GM23338 (cell line): ENCODE measurements around the gene GRAMD1A. TPM values are rescaled to one million over a fixed set of nuclear protein-coding genes. Genes with fewer than 3 reads are reported as not detected.

Source experiments
- ATAC-seq: fragments of 200-7000 bp; cut with Tn5 transposase; 3 replicates; pipeline ENCODE4 v1.9.1; 2020
- DNase-seq: peaks from one replicate; pipeline ENCODE4 v3.0.0-alpha.2; 2015; ENCODE audit warnings: low spot score
- H2AFZ ChIP-seq: fragments of 200-600 bp; sonication (generic); 2 replicates; pipeline ENCODE4 v1.8.0; 2016; ENCODE audit warnings: antibody characterized with exemption, mild to moderate bottlenecking, moderate library complexity
- H3F3A ChIP-seq: fragments of 200-600 bp; sonication (generic); replicated peaks from 2 replicates; pipeline ENCODE4 v1.8.0; 2017; ENCODE audit warnings: antibody characterized with exemption, mixed run types, low read depth
- H3K27ac ChIP-seq: fragments of 200-600 bp; sonication (generic); 2 replicates; pipeline ENCODE4 v1.6.1; 2016; ENCODE audit warnings: low read depth
- H3K27me3 ChIP-seq: fragments of 200-600 bp; sonication (generic); 2 replicates; pipeline ENCODE4 v1.8.0; 2016; ENCODE audit warnings: mild to moderate bottlenecking, mixed run types, moderate library complexity; ENCODE audit not compliant: insufficient read depth
- H3K36me3 ChIP-seq: fragments of 200-600 bp; sonication (generic); 2 replicates; pipeline ENCODE4 v1.8.0; 2016; ENCODE audit warnings: mild to moderate bottlenecking; ENCODE audit not compliant: insufficient read depth
- H3K4me1 ChIP-seq: fragments of 200-600 bp; sonication (generic); 2 replicates; pipeline ENCODE4 v1.8.0; 2016; ENCODE audit warnings: mild to moderate bottlenecking, moderate library complexity; ENCODE audit not compliant: insufficient read depth
- H3K4me2 ChIP-seq: fragments of 200-600 bp; sonication (generic); 2 replicates; pipeline ENCODE4 v1.7.1; 2017; ENCODE audit warnings: mixed run types
- H3K4me3 ChIP-seq: fragments of 200-600 bp; sonication (generic); 2 replicates; pipeline ENCODE4 v1.6.1; 2016; ENCODE audit warnings: mixed run types
- H3K79me2 ChIP-seq: fragments of 200-600 bp; sonication (generic); replicated peaks from 2 replicates; pipeline ENCODE4 v1.8.0; 2017; ENCODE audit warnings: mild to moderate bottlenecking; ENCODE audit not compliant: insufficient read depth
- H3K9me2 ChIP-seq: fragments of 200-600 bp; sonication (generic); 2 replicates; pipeline ENCODE4 v1.8.0; 2017; ENCODE audit not compliant: insufficient read depth
- H4K20me1 ChIP-seq: fragments of 200-600 bp; sonication (generic); replicated peaks from 2 replicates; pipeline ENCODE4 v1.8.0; 2017; ENCODE audit warnings: mild to moderate bottlenecking; ENCODE audit not compliant: insufficient read depth
- H3K27ac Mint-ChIP-seq: 2 replicates; pipeline ENCODE4 v1.8.0; 2020; ENCODE audit warnings: inconsistent platforms, mild to moderate bottlenecking, moderate library complexity, mixed read lengths
- H3K27me3 Mint-ChIP-seq: 3 replicates; pipeline ENCODE4 v1.8.0; 2022; ENCODE audit warnings: low read depth, mild to moderate bottlenecking, moderate library complexity, mixed read lengths, inconsistent platforms; ENCODE audit not compliant: insufficient read depth, poor library complexity
- H3K36me3 Mint-ChIP-seq: 3 replicates; pipeline ENCODE4 v1.8.0; 2021; ENCODE audit warnings: low read depth, mild to moderate bottlenecking, inconsistent platforms, moderate library complexity, mixed read lengths
- H3K4me1 Mint-ChIP-seq: 3 replicates; pipeline ENCODE4 v1.8.0; 2020; ENCODE audit warnings: mild to moderate bottlenecking, inconsistent platforms, mixed read lengths
- H3K4me3 Mint-ChIP-seq: 3 replicates; pipeline ENCODE4 v1.8.0; 2021; ENCODE audit warnings: moderate library complexity, mild to moderate bottlenecking, inconsistent platforms, mixed read lengths
- H3K9me3 Mint-ChIP-seq: 3 replicates; pipeline ENCODE4 v1.8.0; 2020; ENCODE audit warnings: moderate library complexity, mild to moderate bottlenecking, inconsistent platforms, mixed read lengths
- EZH2 ChIP-seq: fragments of 200-600 bp; sonication (generic); IDR thresholded peaks from one replicate; pipeline ENCODE4 v1.8.0; 2017; ENCODE audit warnings: antibody characterized with exemption, mild to moderate bottlenecking, low read depth; ENCODE audit not compliant: unreplicated experiment
- JUNB ChIP-seq: IDR thresholded peaks from one replicate; pipeline ENCODE4 v1.6.1; 2016; ENCODE audit warnings: antibody characterized with exemption; ENCODE audit not compliant: unreplicated experiment
- REST ChIP-seq: IDR thresholded peaks from one replicate; pipeline ENCODE4 v1.6.1; 2018; ENCODE audit warnings: antibody characterized with exemption; ENCODE audit not compliant: unreplicated experiment
- ZNF114 ChIP-seq: fragments of 250-450 bp; sonication (Bioruptor Pico); IDR thresholded peaks from 2 replicates; pipeline ENCODE4 v1.5.0; 2020; ENCODE audit warnings: mild to moderate bottlenecking, moderate library complexity
- ZNF331 ChIP-seq: fragments of 250-450 bp; sonication (Bioruptor Pico); IDR thresholded peaks from 2 replicates; pipeline ENCODE4 v1.5.0; 2020; ENCODE audit warnings: low read depth, mild to moderate bottlenecking, moderate library complexity
- polyA plus RNA-seq: library from polyadenylated mRNA; unstranded; fragments of >200 nt; fragmentation: Nextera tagmentation; extraction: Ambion mirVana; gene quantifications from 2 replicates; pipeline ENCODE4 v1.2.1, GENCODE V29; 2016
- total RNA-seq: library from RNA; depleted of rRNA; stranded (reverse); fragments of >200 nt; shearing (Covaris generic); gene quantifications from 2 replicates; pipeline ENCODE4 v1.2.3, GENCODE V29; 2014
- TF ChIP-seq, protein P1 (sequence below): fragments of 250-450 bp; sonication (Bioruptor Pico); IDR thresholded peaks from 2 replicates; pipeline ENCODE4 v1.5.0; 2020; ENCODE audit warnings: mild to moderate bottlenecking, moderate library complexity

The GRAMD1A gene
- total and polyA plus RNA-seq, 2 experiments from 2014 or later: 122 to 174 TPM

DNA sequence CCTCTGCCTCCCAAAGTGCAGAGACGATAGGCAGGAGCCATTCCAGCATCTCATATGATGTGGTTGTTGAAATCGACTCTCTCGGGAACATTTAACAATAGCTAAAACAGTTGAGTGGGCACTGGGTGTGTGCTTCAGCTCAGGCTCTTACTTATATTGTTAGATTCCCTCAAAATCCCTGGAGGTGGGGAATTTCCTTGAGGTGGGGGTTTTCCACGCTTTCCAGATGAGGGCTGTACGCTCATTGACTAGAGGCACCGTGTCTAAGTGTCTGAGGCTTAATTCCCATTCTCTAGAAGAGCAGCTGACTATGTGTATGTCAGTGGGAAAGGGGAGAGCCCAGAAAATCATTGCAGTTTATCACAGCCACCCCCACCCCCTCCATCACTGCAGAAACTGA is 10.8 kb upstream of the GRAMD1A start (continued):
- TF ChIP-seq, protein P1, sequence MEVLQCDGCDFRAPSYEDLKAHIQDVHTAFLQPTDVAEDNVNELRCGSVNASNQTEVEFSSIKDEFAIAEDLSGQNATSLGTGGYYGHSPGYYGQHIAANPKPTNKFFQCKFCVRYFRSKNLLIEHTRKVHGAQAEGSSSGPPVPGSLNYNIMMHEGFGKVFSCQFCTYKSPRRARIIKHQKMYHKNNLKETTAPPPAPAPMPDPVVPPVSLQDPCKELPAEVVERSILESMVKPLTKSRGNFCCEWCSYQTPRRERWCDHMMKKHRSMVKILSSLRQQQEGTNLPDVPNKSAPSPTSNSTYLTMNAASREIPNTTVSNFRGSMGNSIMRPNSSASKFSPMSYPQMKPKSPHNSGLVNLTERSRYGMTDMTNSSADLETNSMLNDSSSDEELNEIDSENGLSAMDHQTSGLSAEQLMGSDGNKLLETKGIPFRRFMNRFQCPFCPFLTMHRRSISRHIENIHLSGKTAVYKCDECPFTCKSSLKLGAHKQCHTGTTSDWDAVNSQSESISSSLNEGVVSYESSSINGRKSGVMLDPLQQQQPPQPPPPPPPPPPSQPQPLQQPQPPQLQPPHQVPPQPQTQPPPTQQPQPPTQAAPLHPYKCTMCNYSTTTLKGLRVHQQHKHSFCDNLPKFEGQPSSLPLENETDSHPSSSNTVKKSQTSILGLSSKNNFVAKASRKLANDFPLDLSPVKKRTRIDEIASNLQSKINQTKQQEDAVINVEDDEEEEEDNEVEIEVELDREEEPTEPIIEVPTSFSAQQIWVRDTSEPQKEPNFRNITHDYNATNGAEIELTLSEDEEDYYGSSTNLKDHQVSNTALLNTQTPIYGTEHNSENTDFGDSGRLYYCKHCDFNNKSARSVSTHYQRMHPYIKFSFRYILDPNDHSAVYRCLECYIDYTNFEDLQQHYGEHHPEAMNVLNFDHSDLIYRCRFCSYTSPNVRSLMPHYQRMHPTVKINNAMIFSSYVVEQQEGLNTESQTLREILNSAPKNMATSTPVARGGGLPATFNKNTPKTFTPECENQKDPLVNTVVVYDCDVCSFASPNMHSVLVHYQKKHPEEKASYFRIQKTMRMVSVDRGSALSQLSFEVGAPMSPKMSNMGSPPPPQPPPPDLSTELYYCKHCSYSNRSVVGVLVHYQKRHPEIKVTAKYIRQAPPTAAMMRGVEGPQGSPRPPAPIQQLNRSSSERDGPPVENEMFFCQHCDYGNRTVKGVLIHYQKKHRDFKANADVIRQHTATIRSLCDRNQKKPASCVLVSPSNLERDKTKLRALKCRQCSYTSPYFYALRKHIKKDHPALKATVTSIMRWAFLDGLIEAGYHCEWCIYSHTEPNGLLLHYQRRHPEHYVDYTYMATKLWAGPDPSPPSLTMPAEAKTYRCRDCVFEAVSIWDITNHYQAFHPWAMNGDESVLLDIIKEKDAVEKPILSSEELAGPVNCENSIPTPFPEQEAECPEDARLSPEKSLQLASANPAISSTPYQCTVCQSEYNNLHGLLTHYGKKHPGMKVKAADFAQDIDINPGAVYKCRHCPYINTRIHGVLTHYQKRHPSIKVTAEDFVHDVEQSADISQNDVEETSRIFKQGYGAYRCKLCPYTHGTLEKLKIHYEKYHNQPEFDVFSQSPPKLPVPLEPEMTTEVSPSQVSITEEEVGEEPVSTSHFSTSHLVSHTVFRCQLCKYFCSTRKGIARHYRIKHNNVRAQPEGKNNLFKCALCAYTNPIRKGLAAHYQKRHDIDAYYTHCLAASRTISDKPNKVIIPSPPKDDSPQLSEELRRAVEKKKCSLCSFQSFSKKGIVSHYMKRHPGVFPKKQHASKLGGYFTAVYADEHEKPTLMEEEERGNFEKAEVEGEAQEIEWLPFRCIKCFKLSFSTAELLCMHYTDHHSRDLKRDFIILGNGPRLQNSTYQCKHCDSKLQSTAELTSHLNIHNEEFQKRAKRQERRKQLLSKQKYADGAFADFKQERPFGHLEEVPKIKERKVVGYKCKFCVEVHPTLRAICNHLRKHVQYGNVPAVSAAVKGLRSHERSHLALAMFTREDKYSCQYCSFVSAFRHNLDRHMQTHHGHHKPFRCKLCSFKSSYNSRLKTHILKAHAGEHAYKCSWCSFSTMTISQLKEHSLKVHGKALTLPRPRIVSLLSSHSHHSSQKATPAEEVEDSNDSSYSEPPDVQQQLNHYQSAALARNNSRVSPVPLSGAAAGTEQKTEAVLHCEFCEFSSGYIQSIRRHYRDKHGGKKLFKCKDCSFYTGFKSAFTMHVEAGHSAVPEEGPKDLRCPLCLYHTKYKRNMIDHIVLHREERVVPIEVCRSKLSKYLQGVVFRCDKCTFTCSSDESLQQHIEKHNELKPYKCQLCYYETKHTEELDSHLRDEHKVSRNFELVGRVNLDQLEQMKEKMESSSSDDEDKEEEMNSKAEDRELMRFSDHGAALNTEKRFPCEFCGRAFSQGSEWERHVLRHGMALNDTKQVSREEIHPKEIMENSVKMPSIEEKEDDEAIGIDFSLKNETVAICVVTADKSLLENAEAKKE: no peak
- TF ChIP-seq JUNB: no peak

DNA sequence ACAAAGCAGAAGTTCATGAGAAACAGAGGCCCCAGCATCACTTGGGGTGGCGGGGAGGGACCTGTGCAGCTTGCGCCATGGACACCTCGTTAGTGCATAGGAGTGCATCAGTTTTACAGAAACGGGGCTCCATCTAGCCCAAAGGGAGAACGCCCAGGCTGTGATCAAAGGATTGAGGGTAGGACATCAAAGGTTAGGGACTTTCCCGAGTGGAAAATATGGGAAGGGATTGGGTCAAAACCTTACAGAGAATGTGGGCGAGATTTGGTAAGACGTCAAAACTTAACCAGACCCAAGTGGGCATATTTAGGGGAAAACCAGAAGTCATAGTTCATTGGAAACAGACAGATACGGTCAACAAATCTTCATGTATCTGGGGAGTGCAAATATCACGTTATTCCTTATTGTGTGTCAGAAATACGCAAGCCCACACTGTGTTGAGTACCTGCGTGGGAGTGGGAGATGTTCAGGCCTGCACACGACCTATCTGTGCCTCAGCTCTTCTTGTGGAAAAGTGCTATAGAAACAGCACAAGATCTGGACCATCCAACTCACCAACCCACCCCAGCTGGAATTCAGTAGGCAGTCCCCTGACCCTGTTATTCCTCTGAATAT is 9.4 kb upstream of the GRAMD1A start:
- H3K27me3 ChIP-seq: no peaks in the 10 kb centered on the region
- no peak overlapping the region for H3K4me2 ChIP-seq
- Mint-ChIP-seq H3K9me3 (peaks cover 13% of the 10 kb centered on the region), H3K27me3 (peaks cover 6% of the 10 kb centered on the region), H3K27ac (no peak overlapping the region), H3K36me3 (no peaks in the 10 kb centered on the region), H3K4me1 (peaks cover 8% of the 10 kb centered on the region), H3K4me3 (no peak overlapping the region)
- H3K4me1 ChIP-seq: no peaks in the 10 kb centered on the region; the same call in 1 of the 2 replicates
- no peak for DNase-seq
- H3K36me3 ChIP-seq: no peaks in the 10 kb centered on the region
- H2AFZ ChIP-seq: no peak overlapping the region
- no peak overlapping the region for H3K4me3 ChIP-seq
- no peaks in the 10 kb centered on the region for H3K79me2 ChIP-seq
- H3F3A ChIP-seq: no peaks in the 10 kb centered on the region; the same call in 1 of the 2 replicates
- H3K9me2 ChIP-seq: no peaks in the 10 kb centered on the region
- H4K20me1 ChIP-seq: no peaks in the 10 kb centered on the region
- H3K27ac ChIP-seq: no peak overlapping the region
- ATAC-seq: no peak
- no peak for TF ChIP-seq ZNF331
- TF ChIP-seq REST: no peak
- TF ChIP-seq EZH2: no peak
- TF ChIP-seq ZNF114 (CRISPR knock-in tag): no peak
